PC-9 (cell line): ENCODE results near the gene LRRC28. TPM values are rescaled to one million over a fixed set of nuclear protein-coding genes. Genes with fewer than 3 reads are reported as not detected.
A peak's percentile ranks its signal among the peaks of the same experiment; 100 is the strongest.

Source experiments
- BruUV-seq: library from RNA; stranded (reverse); fragments of 400-500 nt; replicated peaks from 2 replicates; lab custom pipeline; 2021; lab: Mats Ljungman, UMichigan
- CTCF ChIA-PET: fragments of 300-600 bp; sonication (Branson Sonifier 250); formaldehyde crosslinking; loops from one replicate; lab custom pipeline; 2022; ENCODE audit warnings: antibody characterized with exemption; lab: Charles Lee
- POLR2A ChIA-PET: fragments of 300-600 bp; sonication (Branson Sonifier 250); formaldehyde crosslinking; loops from one replicate; lab custom pipeline; 2022; ENCODE audit warnings: antibody characterized with exemption; ENCODE audit not compliant: unreplicated experiment; lab: Charles Lee
- DNase-seq, 2 experiments: peaks; one replicate each; pipeline versions ENCODE4 v3.0.0 to v3.0.0-alpha.2; 2015 to 2022; ENCODE audit warnings: mixed read lengths in 1 of 2
- H2AFZ ChIP-seq: fragments of 200-600 bp; sonication (generic); 2 replicates; pipeline ENCODE4 v1.8.1; 2017; ENCODE audit warnings: antibody characterized with exemption
- H3F3A ChIP-seq: fragments of 200-600 bp; sonication (generic); 2 replicates; pipeline ENCODE4 v1.8.1; 2017; ENCODE audit warnings: antibody characterized with exemption, mild to moderate bottlenecking, low read depth; ENCODE audit not compliant: insufficient read depth
- H3K27ac ChIP-seq: fragments of 200-600 bp; sonication (generic); 2 replicates; pipeline ENCODE4 v1.6.1; 2016; ENCODE audit warnings: mixed run types
- H3K27me3 ChIP-seq: fragments of 200-600 bp; sonication (generic); 2 replicates; pipeline ENCODE4 v1.6.1; 2016; ENCODE audit warnings: low read depth, mixed run types; ENCODE audit not compliant: insufficient read depth
- H3K36me3 ChIP-seq: fragments of 200-600 bp; sonication (generic); 2 replicates; pipeline ENCODE4 v1.6.1; 2016; ENCODE audit warnings: low read depth, mixed run types
- H3K4me1 ChIP-seq: fragments of 200-600 bp; sonication (generic); replicated peaks from 2 replicates; pipeline ENCODE4 v1.6.1; 2016; ENCODE audit warnings: mixed run types; ENCODE audit not compliant: insufficient read depth
- H3K4me2 ChIP-seq: fragments of 200-600 bp; sonication (generic); 2 replicates; pipeline ENCODE4 v1.6.1; 2017; ENCODE audit warnings: mixed run types
- H3K4me3 ChIP-seq: fragments of 200-600 bp; sonication (generic); 2 replicates; pipeline ENCODE4 v1.6.1; 2016; ENCODE audit warnings: mixed run types
- H3K79me2 ChIP-seq: fragments of 200-600 bp; sonication (generic); 2 replicates; pipeline ENCODE4 v1.6.1; 2017; ENCODE audit warnings: low read depth, mixed run types
- H3K9me2 ChIP-seq: fragments of 200-600 bp; sonication (generic); 2 replicates; pipeline ENCODE4 v1.8.1; 2017; ENCODE audit warnings: mild to moderate bottlenecking; ENCODE audit not compliant: insufficient read depth
- H3K9me3 ChIP-seq: fragments of 200-600 bp; sonication (generic); 2 replicates; pipeline ENCODE4 v1.8.1; 2016; ENCODE audit warnings: low read depth; ENCODE audit not compliant: insufficient read depth
- H4K20me1 ChIP-seq: fragments of 200-600 bp; sonication (generic); 2 replicates; pipeline ENCODE4 v1.8.1; 2017; ENCODE audit not compliant: insufficient read depth
- CTCF ChIP-seq: fragments of 200-600 bp; sonication (generic); conservative IDR thresholded peaks from 2 replicates; pipeline ENCODE4 v1.6.1; 2017; ENCODE audit warnings: mixed run types, antibody characterized with exemption, mild to moderate bottlenecking, moderate library complexity
- EZH2 ChIP-seq: fragments of 200-600 bp; sonication (generic); IDR thresholded peaks from 2 replicates; pipeline ENCODE4 v1.8.0; 2017; ENCODE audit warnings: antibody characterized with exemption, low read depth
- intact Hi-C: fragments of 100-400 bp; cut with micrococcal nuclease; formaldehyde crosslinking; loops from one replicate; pipeline ENCODE4 v1.10.0; 2022; ENCODE audit not compliant: unreplicated experiment
- total RNA-seq: library from RNA; stranded (reverse); gene quantifications from 2 replicates; pipeline ENCODE4 v1.2.3, GENCODE V29; 2021

The LRRC28 gene
- total RNA-seq, 1 experiment from 2014 or later = 13.5 TPM

GRCh38 chr15:99423186-99424130, 172.2 kb downstream of the LRRC28 start:
- Histone ChIP-seq H3F3A (no peaks in the 10 kb centered on the region), H4K20me1 (no peaks in the 10 kb centered on the region), H2AFZ (no peak overlapping the region), H3K79me2 (no peaks in the 10 kb centered on the region), H3K27me3 (no peaks in the 10 kb centered on the region), H3K36me3 (no peaks in the 10 kb centered on the region), H3K27ac (no peak overlapping the region), H3K4me1 (peaks cover 15% of the 10 kb centered on the region), H3K9me3 (no peaks in the 10 kb centered on the region), H3K4me2 (no peak overlapping the region), H3K9me2 (no peaks in the 10 kb centered on the region), H3K4me3 (no peak overlapping the region)
- POLR2A ChIA-PET = no interaction called here
- CTCF ChIA-PET = no interaction called here
- no TSS peak for BruUV-seq
- no peak for DNase-seq
- TF ChIP-seq CTCF (no peak), EZH2 (no peak)
- intact Hi-C loops = no loop called here

- Histone ChIP-seq H2AFZ (no peak overlapping the region), H4K20me1 (no peaks in the 10 kb centered on the region), H3K27me3 (no peaks in the 10 kb centered on the region), H3K9me3 (no peaks in the 10 kb centered on the region), H3K36me3 (no peaks in the 10 kb centered on the region), H3K79me2 (no peaks in the 10 kb centered on the region), H3F3A (no peaks in the 10 kb centered on the region), H3K4me3 (no peak overlapping the region), H3K4me1 (peaks cover 15% of the 10 kb centered on the region), H3K9me2 (no peaks in the 10 kb centered on the region), H3K27ac (no peak overlapping the region), H3K4me2 (no peak overlapping the region)
- BruUV-seq = no TSS peak
- ChIA-PET POLR2A (no interaction called here), CTCF (no interaction called here)
- intact Hi-C loops = no loop called here
- no peak for DNase-seq
- TF ChIP-seq EZH2 = no peak
- no peak for TF ChIP-seq CTCF
Measured at GRCh38 chr15:99424131-99424571, 172.9 kb downstream of the LRRC28 start.

- no peaks in the 10 kb centered on the region for H3F3A ChIP-seq
- H3K9me2 ChIP-seq = no peaks in the 10 kb centered on the region
- peak overlapping the region; percentile 55; the same call in 1 of the 2 replicates for H2AFZ ChIP-seq
- no peaks in the 10 kb centered on the region for H3K9me3 ChIP-seq
- CTCF ChIA-PET = interaction anchor here (0.8 kb wide), 1 partner anchor 279 kb away, joined by 4 read pairs; no protein-coding TSS in a partner anchor
- POLR2A ChIA-PET = no interaction called here
- H3K4me2 ChIP-seq = peak overlapping the region; percentile 53
- no peaks in the 10 kb centered on the region for H3K27me3 ChIP-seq
- peaks cover 15% of the 10 kb centered on the region for H3K4me1 ChIP-seq
- no peaks in the 10 kb centered on the region for H3K79me2 ChIP-seq
- peak overlapping the region; percentile 61 for H3K27ac ChIP-seq
- no peaks in the 10 kb centered on the region for H3K36me3 ChIP-seq
- no peak overlapping the region for H3K4me3 ChIP-seq
- no peak for TF ChIP-seq CTCF
- TF ChIP-seq EZH2 = no peak
- BruUV-seq = no TSS peak
- H4K20me1 ChIP-seq = no peaks in the 10 kb centered on the region
- DNase-seq = peak; percentile 58 to 69
- intact Hi-C loops = no loop called here
Measured at GRCh38 chr15:99424978-99425656, 173.8 kb downstream of the LRRC28 start.
